Effector memory CD8-positive, alpha-beta T cell (primary cell): ENCODE measurements around the gene EREG.

Experiments
- ATAC-seq: fragments of 150-1000 bp; cut with Tn5 transposase; replicated peaks from 2 replicates; pipeline ENCODE4 v1.10.0; 2021; ENCODE audit warnings: mild to moderate bottlenecking, moderate library complexity
- DNase-seq, 3 experiments: peaks; one replicate each; pipeline ENCODE4 v3.0.0; 2021
- H3K27ac Mint-ChIP-seq, 2 donors: one replicate each; pipeline ENCODE4 v1.8.0; 2022; ENCODE audit warnings: mild to moderate bottlenecking in 2 of 2, mixed read lengths in 2 of 2, moderate library complexity in 2 of 2
- H3K27me3 Mint-ChIP-seq, 2 donors: one replicate each; pipeline ENCODE4 v1.8.0; 2022; ENCODE audit warnings: mixed read lengths in 2 of 2
- H3K36me3 Mint-ChIP-seq: one replicate; pipeline ENCODE4 v1.8.0; 2022; ENCODE audit warnings: mild to moderate bottlenecking, moderate library complexity, mixed read lengths; ENCODE audit not compliant: insufficient read depth
- H3K4me1 Mint-ChIP-seq, 2 donors: one replicate each; pipeline ENCODE4 v1.8.0; 2022; ENCODE audit warnings: low read depth in 2 of 2, mixed read lengths in 2 of 2
- H3K4me3 Mint-ChIP-seq, 2 donors: one replicate each; pipeline ENCODE4 v1.8.0; 2022; ENCODE audit warnings: mild to moderate bottlenecking in 2 of 2, mixed read lengths in 2 of 2, moderate library complexity in 2 of 2
- H3K9me3 Mint-ChIP-seq, 2 donors: one replicate each; pipeline ENCODE4 v1.8.0; 2022; ENCODE audit warnings: mixed read lengths in 2 of 2

Gene EREG

GRCh38 chr4:74402692-74403456 lies 37.9 kb downstream of the EREG start:
- DNase-seq, result no peak
- peaks cover 5% of the 10 kb centered on the region for H3K36me3 Mint-ChIP-seq
- ATAC-seq, result no peak
- H3K4me1 Mint-ChIP-seq, result peaks cover 0 to 6% of the 10 kb centered on the region in 2 donors
- no peak overlapping the region for H3K27ac Mint-ChIP-seq
- H3K9me3 Mint-ChIP-seq, result no peaks in the 10 kb centered on the region
- no peak overlapping the region for H3K4me3 Mint-ChIP-seq
- no peaks in the 10 kb centered on the region for H3K27me3 Mint-ChIP-seq

GRCh38 chr4:74407891-74408290 lies 42.9 kb downstream of the EREG start:
- no peaks in the 10 kb centered on the region for H3K9me3 Mint-ChIP-seq
- peaks cover under 1 to 8% of the 10 kb centered on the region in 2 donors for H3K27me3 Mint-ChIP-seq
- DNase-seq (no peak), ATAC-seq (no peak)
- no peaks in the 10 kb centered on the region for H3K4me1 Mint-ChIP-seq
- H3K27ac Mint-ChIP-seq, result no peak overlapping the region
- H3K4me3 Mint-ChIP-seq, result no peak overlapping the region
- H3K36me3 Mint-ChIP-seq, result no peaks in the 10 kb centered on the region

GRCh38 chr4:74408639-74409038 lies 43.7 kb downstream of the EREG start:
- Mint-ChIP-seq H3K9me3 (no peaks in the 10 kb centered on the region), H3K36me3 (no peaks in the 10 kb centered on the region), H3K27me3 (peaks cover 6 to 8% of the 10 kb centered on the region in 2 donors), H3K4me3 (no peak overlapping the region), H3K27ac (no peak overlapping the region), H3K4me1 (no peaks in the 10 kb centered on the region)
- ATAC-seq (no peak), DNase-seq (no peak)

- H3K4me1 Mint-ChIP-seq, result no peaks in the 10 kb centered on the region
- peaks cover 8 to 17% of the 10 kb centered on the region in 2 donors for H3K27me3 Mint-ChIP-seq
- ATAC-seq, result no peak
- DNase-seq, result no peak
- no peaks in the 10 kb centered on the region for H3K36me3 Mint-ChIP-seq
- no peaks in the 10 kb centered on the region for H3K9me3 Mint-ChIP-seq
- H3K4me3 Mint-ChIP-seq, result no peak overlapping the region
- H3K27ac Mint-ChIP-seq, result no peak overlapping the region
Measured at GRCh38 chr4:74410272-74410671, 45.3 kb downstream of the EREG start.

GRCh38 chr4:74412225-74412624 lies 47.3 kb downstream of the EREG start:
- DNase-seq (no peak), ATAC-seq (no peak)
- no peaks in the 10 kb centered on the region for H3K36me3 Mint-ChIP-seq
- H3K4me1 Mint-ChIP-seq, result no peaks in the 10 kb centered on the region
- H3K4me3 Mint-ChIP-seq, result no peak overlapping the region
- H3K27ac Mint-ChIP-seq, result no peak overlapping the region
- peaks cover 8 to 24% of the 10 kb centered on the region in 2 donors for H3K27me3 Mint-ChIP-seq
- H3K9me3 Mint-ChIP-seq, result no peaks in the 10 kb centered on the region

- H3K27me3 Mint-ChIP-seq, result peaks cover 15 to 30% of the 10 kb centered on the region in 2 donors
- H3K9me3 Mint-ChIP-seq, result no peaks in the 10 kb centered on the region
- ATAC-seq (no peak), DNase-seq (no peak)
- no peak overlapping the region for H3K27ac Mint-ChIP-seq
- H3K36me3 Mint-ChIP-seq, result no peaks in the 10 kb centered on the region
- no peak overlapping the region for H3K4me3 Mint-ChIP-seq
- H3K4me1 Mint-ChIP-seq, result no peaks in the 10 kb centered on the region
Measured at GRCh38 chr4:74413265-74413664, 48.3 kb downstream of the EREG start.

- peaks cover 21 to 34% of the 10 kb centered on the region in 2 donors for H3K27me3 Mint-ChIP-seq
- H3K36me3 Mint-ChIP-seq, result no peaks in the 10 kb centered on the region
- H3K27ac Mint-ChIP-seq, result no peak overlapping the region
- H3K4me1 Mint-ChIP-seq, result no peaks in the 10 kb centered on the region
- ATAC-seq (no peak), DNase-seq (no peak)
- H3K4me3 Mint-ChIP-seq, result no peak overlapping the region
- no peaks in the 10 kb centered on the region for H3K9me3 Mint-ChIP-seq
Measured at GRCh38 chr4:74414149-74414809, 49.3 kb downstream of the EREG start.

- no peaks in the 10 kb centered on the region for H3K36me3 Mint-ChIP-seq
- ATAC-seq (no peak), DNase-seq (no peak)
- H3K9me3 Mint-ChIP-seq, result no peaks in the 10 kb centered on the region
- H3K27ac Mint-ChIP-seq, result no peak overlapping the region
- H3K27me3 Mint-ChIP-seq, result peaks cover 14 to 34% of the 10 kb centered on the region in 2 donors
- no peak overlapping the region for H3K4me3 Mint-ChIP-seq
- H3K4me1 Mint-ChIP-seq, result no peaks in the 10 kb centered on the region
Measured at GRCh38 chr4:74415602-74416300, 50.8 kb downstream of the EREG start.

GRCh38 chr4:74418063-74418670 lies 53.2 kb downstream of the EREG start:
- DNase-seq (no peak), ATAC-seq (no peak)
- no peaks in the 10 kb centered on the region for H3K9me3 Mint-ChIP-seq
- no peak overlapping the region for H3K27ac Mint-ChIP-seq
- H3K36me3 Mint-ChIP-seq, result no peaks in the 10 kb centered on the region
- H3K27me3 Mint-ChIP-seq, result peaks cover 13 to 46% of the 10 kb centered on the region in 2 donors
- H3K4me3 Mint-ChIP-seq, result no peak overlapping the region
- no peaks in the 10 kb centered on the region for H3K4me1 Mint-ChIP-seq

- Mint-ChIP-seq H3K9me3 (no peaks in the 10 kb centered on the region), H3K36me3 (no peaks in the 10 kb centered on the region), H3K27me3 (peaks cover 13 to 33% of the 10 kb centered on the region in 2 donors), H3K27ac (no peak overlapping the region), H3K4me1 (no peaks in the 10 kb centered on the region), H3K4me3 (no peak overlapping the region)
- no peak for ATAC-seq
- DNase-seq, result no peak
Measured at GRCh38 chr4:74420863-74421262, 55.9 kb downstream of the EREG start.

GRCh38 chr4:74423104-74423503 lies 58.2 kb downstream of the EREG start:
- Mint-ChIP-seq H3K9me3 (no peaks in the 10 kb centered on the region), H3K4me1 (no peaks in the 10 kb centered on the region), H3K36me3 (no peaks in the 10 kb centered on the region), H3K27ac (no peak overlapping the region), H3K4me3 (no peak overlapping the region), H3K27me3 (peaks cover 8 to 21% of the 10 kb centered on the region in 2 donors)
- DNase-seq (no peak), ATAC-seq (no peak)

- Mint-ChIP-seq H3K27ac (no peak overlapping the region), H3K27me3 (peaks cover 0 to 16% of the 10 kb centered on the region in 2 donors), H3K36me3 (no peaks in the 10 kb centered on the region), H3K4me1 (no peaks in the 10 kb centered on the region), H3K9me3 (no peaks in the 10 kb centered on the region), H3K4me3 (no peak overlapping the region)
- no peak for DNase-seq
- no peak for ATAC-seq
Measured at GRCh38 chr4:74424111-74424510, 59.2 kb downstream of the EREG start.

- H3K4me3 Mint-ChIP-seq, result no peak overlapping the region
- no peaks in the 10 kb centered on the region for H3K9me3 Mint-ChIP-seq
- H3K27me3 Mint-ChIP-seq, result peaks cover 0 to 16% of the 10 kb centered on the region in 2 donors
- no peak for ATAC-seq
- DNase-seq, result no peak
- no peaks in the 10 kb centered on the region for H3K4me1 Mint-ChIP-seq
- H3K36me3 Mint-ChIP-seq, result no peaks in the 10 kb centered on the region
- H3K27ac Mint-ChIP-seq, result no peak overlapping the region
Measured at GRCh38 chr4:74426101-74426500, 61.2 kb downstream of the EREG start.
